HCT116 (cell line): ENCODE results near the gene NAB2. TPM values are rescaled to one million over a fixed set of nuclear protein-coding genes. Genes with fewer than 3 reads are reported as not detected.

Source experiments
- ATAC-seq: fragments of 200-7000 bp; cut with Tn5 transposase; 2 replicates; pipeline ENCODE4 v1.9.1; 2020; ENCODE audit warnings: mild to moderate bottlenecking, moderate library complexity
- BruUV-seq: library from RNA; stranded (reverse); fragments of 400-500 nt; replicated peaks from 2 replicates; lab custom pipeline; 2021; lab: Mats Ljungman, UMichigan
- CTCF ChIA-PET: fragments of 300-600 bp; sonication (Branson Sonifier 250); formaldehyde crosslinking; loops from one replicate; lab custom pipeline; 2021; ENCODE audit warnings: antibody characterized with exemption; lab: Charles Lee
- POLR2A ChIA-PET: fragments of 300-600, 350-600 bp; sonication (Branson Sonifier 250); formaldehyde crosslinking; loops from one replicate; lab custom pipeline; 2021; ENCODE audit warnings: antibody characterized with exemption; lab: Charles Lee
- RAD21 ChIA-PET, 2 experiments: fragments of 300-600 bp; sonication (Branson Sonifier 250); formaldehyde crosslinking; loops; one replicate each; lab custom pipeline; 2023; ENCODE audit warnings: low total read pairs in 2 of 2; ENCODE audit not compliant: uncharacterized antibody in 2 of 2, unreplicated experiment in 2 of 2, low non-redundant PET in 1 of 2; lab: Charles Lee
- DNase-seq: peaks from one replicate; pipeline ENCODE4 v3.0.0-alpha.2; 2010; ENCODE audit warnings: low read depth, low spot score
- H2AFZ ChIP-seq: fragments of 200-600 bp; shearing (Covaris generic), sonication (generic); 2 replicates; pipeline ENCODE4 v1.6.1; 2017; ENCODE audit warnings: low read depth, mixed run types, mixed read lengths, antibody characterized with exemption, low read length; ENCODE audit not compliant: poor library complexity, severe bottlenecking
- H3K27ac ChIP-seq: 2 replicates; pipeline ENCODE4 v1.5.1; 2012; ENCODE audit warnings: low read depth, low read length
- H3K27me3 ChIP-seq: fragments of 200-600 bp; sonication (generic); 2 replicates; pipeline ENCODE4 v1.6.1; 2016; ENCODE audit warnings: mixed run types, low read length, mixed read lengths; ENCODE audit not compliant: insufficient read depth
- H3K36me3 ChIP-seq, 2 experiments: fragments of 200-500 bp in 1 of 2; fragments of 200-600 bp in 1 of 2; sonication (Bioruptor generic) in 1 of 2; sonication (generic) in 1 of 2; 2 replicates each; pipeline versions ENCODE4 v1.5.1 to v1.6.1; 2014 to 2016; ENCODE audit warnings: low read length in 2 of 2, inconsistent platforms in 1 of 2, mixed read lengths in 1 of 2, mixed run types in 1 of 2; ENCODE audit not compliant: insufficient read depth in 2 of 2, control insufficient read depth in 1 of 2
- H3K4me1 ChIP-seq, 2 experiments: fragments of 200-600 bp in 1 of 2; sonication (generic) in 1 of 2; 2 replicates each; pipeline versions ENCODE4 v1.5.1 to v1.6.1; 2012 to 2017; ENCODE audit warnings: low read length in 2 of 2, inconsistent platforms in 1 of 2, mild to moderate bottlenecking in 1 of 2, mixed read lengths in 1 of 2, mixed run types in 1 of 2, moderate library complexity in 1 of 2; ENCODE audit not compliant: insufficient read depth in 2 of 2, control insufficient read depth in 1 of 2
- H3K4me2 ChIP-seq: fragments of 200-600 bp; sonication (generic); 2 replicates; pipeline ENCODE4 v1.6.1; 2017; ENCODE audit warnings: mixed run types, low read length, mixed read lengths
- H3K4me3 ChIP-seq, 2 experiments: fragments of 200-600 bp in 1 of 2; sonication (generic) in 1 of 2; replicated peaks in 1 of 2; 2 replicates each; pipeline ENCODE4 v1.5.1; 2011 to 2016; ENCODE audit warnings: low read length in 2 of 2, control low read depth in 1 of 2, low read depth in 1 of 2, mild to moderate bottlenecking in 1 of 2, mixed read lengths in 1 of 2, mixed run types in 1 of 2
- H3K79me2 ChIP-seq: fragments of 200-600 bp; sonication (generic); 2 replicates; pipeline ENCODE4 v1.6.1; 2017; ENCODE audit warnings: mild to moderate bottlenecking, mixed run types, low read length, moderate library complexity, mixed read lengths; ENCODE audit not compliant: insufficient read depth
- H3K9ac ChIP-seq: fragments of 200-600 bp; sonication (generic); 2 replicates; pipeline ENCODE4 v1.6.1; 2016; ENCODE audit warnings: low read length, mixed read lengths
- H3K9me2 ChIP-seq: fragments of 200-600 bp; sonication (generic), shearing (Covaris generic); 2 replicates; pipeline ENCODE4 v1.6.1; 2017; ENCODE audit warnings: mixed run types, mild to moderate bottlenecking, moderate library complexity; ENCODE audit not compliant: insufficient read depth
- H3K9me3 ChIP-seq, 2 experiments: fragments of 200-500 bp in 1 of 2; fragments of 200-600 bp in 1 of 2; sonication (Bioruptor generic) in 1 of 2; sonication (generic) in 1 of 2; 2 replicates each; pipeline ENCODE4 v1.6.1; 2014 to 2017; ENCODE audit warnings: low read length in 2 of 2, mixed read lengths in 2 of 2, inconsistent platforms in 1 of 2, low read depth in 1 of 2, mild to moderate bottlenecking in 1 of 2, mixed run types in 1 of 2, moderate library complexity in 1 of 2; ENCODE audit not compliant: control insufficient read depth in 1 of 2, insufficient read depth in 1 of 2
- H4K20me1 ChIP-seq: fragments of 200-600 bp; sonication (generic), shearing (Covaris generic); 2 replicates; pipeline ENCODE4 v1.6.1; 2017; ENCODE audit warnings: mixed run types, mild to moderate bottlenecking, moderate library complexity; ENCODE audit not compliant: insufficient read depth
- ELF1 ChIP-seq: IDR thresholded peaks from 2 replicates; pipeline ENCODE4 v1.6.1; 2012; ENCODE audit warnings: low read depth, borderline replicate concordance
- EZH2phosphoT487 ChIP-seq: fragments of 200-600 bp; IDR thresholded peaks from 2 replicates; pipeline ENCODE4 v1.6.1; 2018; ENCODE audit warnings: antibody characterized with exemption, borderline replicate concordance
- POLR2AphosphoS5 ChIP-seq: IDR thresholded peaks from 2 replicates; pipeline ENCODE4 v1.6.1; 2011; ENCODE audit warnings: mild to moderate bottlenecking, low read depth, low read length, moderate library complexity
- RAD21 ChIP-seq: IDR thresholded peaks from 2 replicates; pipeline ENCODE4 v1.6.1; 2012; ENCODE audit warnings: low read depth, mild to moderate bottlenecking
- ZFX ChIP-seq: fragments of 450-650 bp; IDR thresholded peaks from 2 replicates; pipeline ENCODE4 v1.6.1; 2017
- intact Hi-C: fragments of 100-400 bp; cut with micrococcal nuclease; formaldehyde crosslinking; loops from 2 replicates; pipeline ENCODE4 v1.10.0; 2022
- total RNA-seq: library from RNA; stranded (reverse); gene quantifications from one replicate; pipeline ENCODE4 v1.2.1, GENCODE V29; 2021; ENCODE audit not compliant: unreplicated experiment

NAB2 gene
- total RNA-seq, 1 experiment from 2014 or later, result 77.1 TPM

- peak overlapping the region; percentile 83 for H3K27ac ChIP-seq
- peaks cover 45 to 69% of the 10 kb centered on the region in 2 experiments for H3K4me1 ChIP-seq
- CTCF ChIA-PET, result interaction anchor here (0.6 to 3.8 kb wide), 6 partner anchors 9 to 33 kb away, joined by 3 to 32 read pairs (median 5); partner anchors contain the start of genes LRP1 and STAT6
- H3K9me3 ChIP-seq, result no peaks in the 10 kb centered on the region
- no peak for TF ChIP-seq ELF1
- peak; percentile 49 for TF ChIP-seq POLR2AphosphoS5
- TF ChIP-seq, all 23 proteins: peak for 1
- DNase-seq (no peak), ATAC-seq (peak; percentile 0; the same call in 1 of the 2 replicates)
- peaks cover 33% of the 10 kb centered on the region for H3K79me2 ChIP-seq
- RAD21 ChIA-PET, result interaction anchor here (1.1 to 2.0 kb wide), 2 partner anchors 17 to 25 kb away, joined by 4 to 8 read pairs (median 4); no protein-coding TSS in a partner anchor
- BruUV-seq, result no TSS peak
- no peaks in the 10 kb centered on the region for H3K9me2 ChIP-seq
- H3K27me3 ChIP-seq, result no peaks in the 10 kb centered on the region
- no peaks in the 10 kb centered on the region for H4K20me1 ChIP-seq
- intact Hi-C loops, result no loop called here
- H3K4me2 ChIP-seq, result peak overlapping the region; percentile 60
- H3K4me3 ChIP-seq, result 0 out of 4 replicates have a peak overlapping the region, but pooled peaks have one; percentile 1 to 21
- POLR2A ChIA-PET, result interaction anchor here (0.6 to 7.8 kb wide), 6 partner anchors 11 to 25 kb away, joined by 3 to 32 read pairs (median 5); partner anchors contain the start of genes NEMP1 and STAT6
- no peak overlapping the region for H2AFZ ChIP-seq
- peak overlapping the region; percentile 49 for H3K9ac ChIP-seq
- peaks cover 21 to 35% of the 10 kb centered on the region in 2 experiments; a peak in 3 of 4 replicates for H3K36me3 ChIP-seq
Observed at GRCh38 chr12:57094208-57095160, 5.6 kb downstream of the NAB2 start.

DNA sequence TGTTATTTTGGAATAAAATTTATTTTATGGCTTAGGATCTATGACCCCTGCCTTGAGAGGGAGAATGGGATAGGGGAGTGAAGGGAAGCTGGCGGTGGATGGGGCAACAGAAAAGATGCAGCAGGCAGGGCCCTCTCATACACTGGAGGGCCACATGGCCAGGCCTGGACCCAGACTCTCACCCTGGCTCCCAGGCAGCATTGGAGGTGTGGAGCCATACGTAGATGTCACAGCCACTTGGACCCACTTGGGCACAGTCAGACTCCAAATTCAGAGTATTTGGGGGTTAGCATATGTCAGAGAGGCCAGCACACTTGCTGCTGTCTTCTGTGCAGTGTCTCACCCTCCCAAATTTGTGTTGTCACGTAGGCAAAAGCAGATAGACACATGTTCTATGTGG is 6.5 kb downstream of the NAB2 start:
- Histone ChIP-seq H3K79me2 (peaks cover 25% of the 10 kb centered on the region), H3K9me3 (no peaks in the 10 kb centered on the region), H3K27ac (peak overlapping the region; percentile 83), H3K9ac (no peak overlapping the region), H2AFZ (no peak overlapping the region), H3K4me1 (peaks cover 43 to 64% of the 10 kb centered on the region in 2 experiments), H3K4me2 (no peak overlapping the region), H3K27me3 (no peaks in the 10 kb centered on the region), H3K36me3 (peaks cover 21 to 35% of the 10 kb centered on the region in 2 experiments; a peak in 3 of 4 replicates), H3K4me3 (no peak overlapping the region), H3K9me2 (no peaks in the 10 kb centered on the region), H4K20me1 (no peaks in the 10 kb centered on the region)
- ChIA-PET CTCF (interaction anchor here (0.6 to 3.8 kb wide), 2 partner anchors 15 to 16 kb away, joined by 3 to 32 read pairs; partner anchors contain the start of gene STAT6), POLR2A (interaction anchor here (3.5 to 7.8 kb wide), 2 partner anchors 16 kb away, joined by 17 to 32 read pairs; partner anchors contain the start of genes NEMP1 and STAT6), RAD21 (no interaction called here)
- intact Hi-C loops, result no loop called here
- no peak for TF ChIP-seq RAD21
- TF ChIP-seq EZH2phosphoT487, result no peak
- TF ChIP-seq ZFX, result no peak
- DNase-seq, result no peak
- no peak for ATAC-seq
- no TSS peak for BruUV-seq
